ENCODE data around the gene GNA14.

Gene GNA14

GRCh38 chr9:77677957-77678535 is 29.9 kb upstream of the GNA14 start:
- CTCF ChIA-PET, result no interaction called here
- POLR2A ChIA-PET, result no interaction called here

More at GRCh38 chr9:77677957-77678535, 29.9 kb upstream of the GNA14 start:
- Histone ChIP-seq H3K9me3 (ENCODE audit: control insufficient read depth, insufficient read depth, low read depth, low read length) (no peaks in the 10 kb centered on the region), H3K4me3 (ENCODE audit: low read depth, low read length) (no peak overlapping the region), H3K36me3 (ENCODE audit: control insufficient read depth in 2 of 2, insufficient read depth in 1 of 2, low read length in 2 of 2) (no peaks in the 10 kb centered on the region), H3K27ac (ENCODE audit: extremely low read depth, low read depth, low read length) (no peak overlapping the region), H3K4me1 (ENCODE audit: control insufficient read depth, insufficient read depth, low read length) (no peaks in the 10 kb centered on the region)
- TF ChIP-seq ZNF837 (tag by site-specific recombination; IDR thresholded peaks at IDR 0.05) (no peak), KLF7 (tag by site-specific recombination; IDR thresholded peaks at IDR 0.05; ENCODE audit: borderline replicate concordance) (no peak), ZNF48 (tag by site-specific recombination; IDR thresholded peaks at IDR 0.05) (no peak), KLF9 (tag by site-specific recombination; IDR thresholded peaks at IDR 0.05; ENCODE audit: low read depth) (no peak), ZSCAN4 (tag by site-specific recombination; IDR thresholded peaks at IDR 0.05) (no peak), ZNF529 (tag by site-specific recombination; IDR thresholded peaks at IDR 0.05; ENCODE audit: insufficient replicate concordance) (no peak), ZNF660 (tag by site-specific recombination; IDR thresholded peaks at IDR 0.05) (no peak), ZNF37A (tag by site-specific recombination; IDR thresholded peaks at IDR 0.05) (no peak), SP7 (tag by site-specific recombination; IDR thresholded peaks at IDR 0.05) (no peak), SETDB1 (IDR thresholded peaks at IDR 0.05; ENCODE audit: insufficient read length, low read length) (no peak), ZNF16 (tag by site-specific recombination; IDR thresholded peaks at IDR 0.05; ENCODE audit: low read depth) (no peak), ZNF157 (tag by site-specific recombination; IDR thresholded peaks at IDR 0.05) (no peak), PRDM2 (tag by site-specific recombination; IDR thresholded peaks at IDR 0.05; ENCODE audit: borderline replicate concordance) (no peak), KLF17 (tag by site-specific recombination; IDR thresholded peaks at IDR 0.05) (no peak), ZNF610 (tag by site-specific recombination; IDR thresholded peaks at IDR 0.05; ENCODE audit: borderline replicate concordance) (no peak), KLF8 (tag by site-specific recombination; IDR thresholded peaks at IDR 0.05) (no peak), ZNF292 (tag by site-specific recombination; IDR thresholded peaks at IDR 0.05; ENCODE audit: borderline replicate concordance, low read depth) (no peak), ZNF510 (tag by site-specific recombination; IDR thresholded peaks at IDR 0.05; ENCODE audit: insufficient replicate concordance) (no peak)
